HK-2 (cell line): ENCODE data around the gene MEAK7.
A peak's percentile ranks its signal among the peaks of the same experiment; 100 is the strongest.
"Not testable (repeated sequence)": the region's sequence is repeated elsewhere in the genome, so short reads cannot be mapped to it uniquely, and the experiment has no call there.

Experiments used
- DNase-seq: peaks from one replicate; pipeline ENCODE4 v3.0.0-alpha.2; 2018; ENCODE audit not compliant: unreplicated experiment

MEAK7 gene

DNA sequence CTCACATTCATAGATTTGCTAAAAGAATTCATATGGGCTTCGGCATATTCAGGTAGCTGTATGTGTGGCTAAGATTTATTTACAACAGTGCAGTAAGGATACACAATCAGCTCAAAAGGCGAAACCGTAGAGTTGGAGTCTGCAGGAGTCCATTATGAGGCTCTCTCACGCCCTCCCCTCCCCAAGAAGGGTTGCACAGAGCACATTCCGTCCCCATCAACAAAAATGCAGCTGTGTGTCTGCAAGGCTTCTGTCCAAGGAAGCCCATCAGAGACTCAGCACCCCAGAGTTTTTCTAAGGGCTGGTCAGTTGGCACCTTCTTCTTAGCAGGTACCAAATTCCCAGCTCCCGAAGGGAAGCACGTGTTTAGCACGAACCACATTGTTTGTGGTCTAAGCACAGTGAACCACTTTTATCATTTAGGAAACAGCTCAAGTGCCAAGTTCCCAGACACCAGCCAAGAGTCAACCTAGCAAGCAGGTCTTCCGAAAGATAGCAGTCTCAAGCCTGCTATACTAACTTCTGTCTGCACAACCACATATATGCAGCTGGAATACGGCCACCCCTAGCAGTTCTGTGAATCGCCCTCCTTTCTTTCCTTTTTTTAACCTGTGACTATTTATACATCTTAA, 28.5 kb upstream of the MEAK7 start:
- no peak for DNase-seq

DNA sequence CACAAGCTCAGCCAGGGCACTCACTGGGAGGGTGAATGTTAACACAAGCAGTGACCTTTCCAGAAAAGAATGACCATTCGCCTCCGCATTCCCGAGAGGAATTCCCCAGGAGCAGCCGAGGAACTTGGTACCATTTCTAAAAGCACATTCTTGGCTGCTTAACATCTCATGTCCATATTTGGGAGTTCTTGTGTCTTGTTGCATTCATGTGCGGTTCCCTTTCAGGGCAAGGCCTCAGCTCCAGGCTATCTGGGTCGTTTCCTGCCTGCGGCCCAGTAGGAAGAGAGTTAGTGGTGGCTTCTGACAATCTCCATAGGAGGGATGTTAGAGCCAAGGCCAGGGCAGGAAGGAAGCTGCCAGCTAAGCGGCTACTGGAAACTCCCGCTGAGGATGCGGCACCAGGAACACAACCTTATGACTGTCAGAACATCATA, 27.8 kb upstream of the MEAK7 start:
- DNase-seq, result peak; percentile 91

- DNase-seq, result peak; percentile 59
These were observed 27.2 kb upstream of the MEAK7 start for GRCh38 chr16:84531671-84532111.

DNA sequence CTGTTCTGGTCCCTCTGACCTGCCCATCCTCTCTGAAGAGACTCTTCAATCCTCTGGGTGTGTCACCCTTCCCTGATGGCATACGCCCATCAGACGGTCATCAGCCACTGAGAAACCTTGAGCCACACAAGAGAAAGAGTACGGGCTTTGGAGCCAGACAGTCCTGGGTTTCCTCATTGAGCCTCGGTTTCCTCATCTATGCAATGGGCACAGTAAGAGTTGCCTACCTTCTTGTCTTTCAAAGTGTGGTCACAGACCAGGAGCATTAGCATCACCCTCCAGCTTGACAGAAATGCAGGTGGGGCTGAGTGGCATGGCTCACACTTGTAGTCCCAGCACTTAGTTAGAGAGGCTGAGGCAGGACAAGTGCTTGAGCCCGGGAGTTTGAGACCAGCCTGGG, 26.1 kb upstream of the MEAK7 start:
- no peak for DNase-seq

DNA sequence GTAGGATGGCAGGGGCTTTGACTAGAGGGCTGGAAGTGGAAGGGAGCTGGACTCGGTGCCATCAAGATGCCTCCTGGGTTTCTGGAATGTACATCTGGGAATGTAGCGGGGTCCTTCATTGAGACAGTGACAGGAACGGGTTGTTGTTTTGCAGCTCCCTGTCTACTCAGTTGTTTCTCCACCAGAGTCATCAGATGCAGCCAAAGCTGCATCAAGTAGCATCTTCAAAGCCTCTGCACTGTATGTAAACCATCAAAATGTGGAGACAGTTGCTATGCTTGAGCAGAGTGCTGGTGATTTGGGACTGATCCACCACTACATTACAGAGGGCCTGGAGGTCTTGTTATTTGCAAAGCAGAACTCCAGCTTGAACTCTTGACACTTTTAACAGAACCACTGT, 25.1 kb upstream of the MEAK7 start:
- DNase-seq, result no peak

DNA sequence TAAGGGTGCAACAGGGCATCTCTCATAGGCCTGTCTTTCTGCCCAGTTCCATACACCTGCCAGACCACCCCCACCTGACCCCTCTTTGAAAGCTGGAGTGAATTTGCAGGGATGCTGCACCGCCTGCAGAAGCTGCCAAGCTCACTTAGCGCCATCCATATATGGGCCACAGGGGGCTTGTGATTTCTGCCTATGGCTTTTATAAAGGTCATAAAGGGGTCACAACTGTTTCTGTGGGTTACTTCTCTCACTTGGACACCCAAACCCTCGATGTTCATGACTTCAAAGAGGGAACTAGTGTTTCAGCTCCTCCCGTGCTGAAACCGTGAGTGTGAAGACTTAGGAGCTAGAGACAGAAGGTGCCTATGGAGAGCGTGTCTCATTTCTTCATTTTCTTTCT, 23.9 kb upstream of the MEAK7 start:
- DNase-seq, result no peak

DNA sequence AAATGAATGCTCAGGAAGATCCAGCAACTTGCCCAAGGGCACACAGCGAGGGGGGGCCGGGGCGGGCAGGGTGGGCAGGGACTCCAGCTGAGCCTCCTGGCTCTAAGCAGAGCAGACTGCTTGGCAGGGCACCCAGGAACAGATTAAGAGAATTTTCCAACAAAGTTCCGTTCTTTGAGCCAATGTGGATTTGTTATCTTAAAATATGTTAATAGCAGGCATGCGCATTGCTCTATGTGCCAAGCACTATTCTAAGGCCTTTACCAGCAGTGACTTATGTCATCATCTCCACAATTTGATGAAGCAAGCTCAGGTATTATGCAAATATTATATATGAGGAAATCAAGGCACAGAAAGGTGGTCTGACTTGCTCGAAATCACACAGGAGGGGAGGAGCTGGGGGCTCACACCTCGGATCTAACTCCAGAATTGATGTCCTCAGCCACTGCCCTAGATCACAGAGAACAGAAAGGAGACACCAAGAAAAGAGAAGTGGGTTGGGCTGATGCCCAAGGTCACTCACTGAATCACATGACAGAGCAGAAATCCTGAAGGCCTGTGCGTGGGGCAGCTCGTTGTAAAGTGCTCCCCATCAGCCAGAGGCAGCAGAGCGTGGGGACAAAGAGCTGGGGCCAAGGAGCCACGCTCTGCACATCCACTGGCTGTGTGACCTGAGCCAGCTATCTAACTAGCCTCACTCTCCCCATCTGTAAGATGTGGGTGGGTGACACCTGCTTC, 23.2 kb upstream of the MEAK7 start:
- no peak for DNase-seq

DNA sequence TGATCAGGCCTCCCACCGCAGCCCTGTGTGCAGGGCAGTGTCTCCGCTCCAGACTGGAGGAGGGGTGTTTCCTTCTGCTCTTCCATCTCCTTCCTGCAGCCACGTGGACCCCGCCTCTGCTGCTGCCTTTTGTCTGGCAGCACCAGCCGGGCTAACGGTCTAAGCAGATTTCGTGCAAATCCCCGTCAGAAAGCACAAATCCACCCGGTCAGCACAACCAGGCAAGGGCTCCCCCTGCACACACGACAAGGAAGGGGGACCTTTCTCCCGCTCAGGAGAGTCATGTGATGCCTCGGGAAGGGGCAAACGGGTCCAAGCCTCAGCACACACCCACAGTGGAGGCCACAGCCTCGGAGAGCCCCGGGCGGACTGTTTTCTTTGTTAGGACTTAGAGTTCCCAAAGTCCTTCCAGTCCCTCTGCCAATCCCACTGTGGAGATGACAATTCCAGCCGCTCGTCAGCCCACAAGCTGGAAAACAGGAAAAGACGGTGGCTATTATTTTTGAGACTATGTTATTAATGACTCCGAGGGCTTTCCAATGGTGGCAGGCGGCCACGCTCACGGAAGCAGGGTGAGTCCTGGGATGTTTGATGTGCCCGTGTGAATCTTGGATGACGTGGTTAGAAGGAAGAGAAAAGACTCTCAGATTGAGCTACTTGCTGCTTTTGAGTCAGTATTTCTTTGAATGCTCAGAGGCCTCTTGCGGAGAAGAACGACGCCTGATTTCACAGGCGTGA, 22.5 kb upstream of the MEAK7 start:
- no peak for DNase-seq

DNA sequence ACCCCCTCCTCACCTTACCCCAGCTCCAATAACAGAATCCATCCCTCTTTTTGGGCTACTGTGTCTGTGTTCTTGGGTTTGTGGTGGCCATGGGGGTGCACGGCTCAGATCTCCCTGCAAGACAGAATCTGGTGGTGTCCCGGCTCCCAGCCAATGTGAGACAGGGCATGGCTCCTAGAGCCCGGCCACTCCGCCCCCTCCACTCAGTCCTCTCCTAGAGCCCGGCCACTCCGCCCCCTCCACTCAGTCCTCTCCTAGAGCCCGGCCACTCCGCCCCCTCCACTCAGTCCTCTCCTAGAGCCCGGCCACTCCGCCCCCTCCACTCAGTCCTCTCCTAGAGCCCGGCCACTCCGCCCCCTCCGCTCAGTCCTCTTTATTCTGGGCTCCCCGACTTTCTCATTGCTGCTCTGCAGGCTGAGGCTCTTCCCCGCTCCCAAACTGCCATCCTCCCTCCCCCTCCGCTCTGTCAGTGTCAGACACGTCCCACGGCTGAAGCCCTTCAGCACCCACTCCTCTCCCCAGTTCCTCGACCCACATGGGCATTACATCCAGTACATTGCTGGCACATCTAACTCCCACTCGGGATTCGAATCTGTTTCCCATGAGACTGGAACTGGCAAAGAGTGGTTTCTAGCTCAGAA, 20.6 kb upstream of the MEAK7 start:
- DNase-seq, result not testable (repeated sequence)

DNA sequence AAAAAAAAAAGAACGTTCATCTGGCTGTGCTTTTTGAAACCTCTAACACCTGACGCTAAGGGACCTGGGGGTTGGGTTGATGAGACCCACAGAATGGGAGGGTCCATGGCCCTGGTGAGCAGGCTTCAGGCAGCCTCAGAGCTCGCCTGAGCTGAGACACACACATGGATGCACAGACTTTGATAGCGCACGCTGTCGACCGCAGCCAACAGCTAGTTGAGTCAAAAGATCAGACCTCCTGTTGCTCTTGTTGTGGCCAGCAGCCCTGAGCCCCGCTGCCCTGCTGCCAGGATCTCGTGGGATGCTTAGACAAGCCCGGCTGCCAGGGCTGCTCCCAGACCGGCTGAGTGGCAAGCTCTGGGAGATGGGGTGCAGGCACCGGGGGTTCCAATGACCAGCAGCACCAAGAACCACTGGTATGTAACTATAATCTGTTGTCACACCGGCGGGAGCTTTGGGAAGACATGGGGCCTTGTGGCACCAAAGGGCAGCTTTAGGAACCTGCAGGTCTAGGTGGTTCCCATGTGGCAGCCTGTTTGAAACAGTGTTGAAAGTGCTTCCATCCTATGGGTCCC, 20.0 kb upstream of the MEAK7 start:
- no peak for DNase-seq

DNA sequence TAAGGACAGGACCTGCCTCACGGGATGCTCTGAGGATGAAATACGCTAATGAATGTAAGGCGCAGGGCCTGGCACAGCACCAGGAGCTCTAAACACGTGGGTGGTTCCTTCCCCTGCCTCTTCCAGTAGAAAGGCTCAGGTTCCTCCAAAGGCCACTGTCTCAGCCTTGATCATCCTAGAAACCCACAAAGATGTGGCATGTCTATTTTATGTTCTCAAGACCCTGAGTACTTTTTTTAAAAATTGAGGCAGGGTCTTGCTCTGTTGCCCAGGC, 17.0 kb upstream of the MEAK7 start:
- no peak for DNase-seq

DNA sequence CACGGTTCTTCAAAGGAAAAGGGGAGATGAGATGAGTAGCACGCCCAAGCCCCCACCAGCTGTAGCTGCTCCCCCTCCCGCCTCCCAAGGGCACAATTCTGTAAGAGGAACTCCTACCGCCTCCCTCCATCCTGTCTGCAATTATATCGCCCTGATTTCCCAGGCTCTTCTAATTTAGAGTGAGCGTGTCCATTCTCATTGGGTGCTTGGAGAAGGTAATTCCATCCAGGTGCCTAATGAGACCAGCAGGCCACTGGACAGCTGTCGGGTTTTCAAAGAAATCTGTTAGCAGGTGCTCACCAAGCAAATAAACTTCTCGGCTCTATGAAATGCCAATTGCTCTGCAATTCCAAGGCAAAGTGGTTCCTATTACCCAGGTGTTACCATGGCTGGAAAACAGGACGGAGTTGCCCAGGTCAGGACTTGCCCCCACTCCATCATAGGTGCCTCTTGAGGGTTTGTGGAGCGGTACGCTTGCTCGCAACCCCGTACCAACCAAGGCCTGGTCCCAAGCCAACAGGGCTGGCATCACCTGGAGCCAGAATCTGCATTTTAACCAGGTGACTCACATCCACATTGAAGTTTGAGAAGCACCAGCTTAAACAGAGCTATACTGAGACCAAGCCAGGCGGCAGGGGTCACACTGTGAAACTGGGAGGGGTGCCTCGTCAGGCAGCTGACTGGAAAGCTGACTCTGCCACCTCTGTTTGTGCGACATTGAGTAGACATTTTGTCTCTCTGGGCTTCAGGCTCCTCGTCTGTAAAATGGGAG, 16.5 kb upstream of the MEAK7 start:
- DNase-seq, result no peak

DNA sequence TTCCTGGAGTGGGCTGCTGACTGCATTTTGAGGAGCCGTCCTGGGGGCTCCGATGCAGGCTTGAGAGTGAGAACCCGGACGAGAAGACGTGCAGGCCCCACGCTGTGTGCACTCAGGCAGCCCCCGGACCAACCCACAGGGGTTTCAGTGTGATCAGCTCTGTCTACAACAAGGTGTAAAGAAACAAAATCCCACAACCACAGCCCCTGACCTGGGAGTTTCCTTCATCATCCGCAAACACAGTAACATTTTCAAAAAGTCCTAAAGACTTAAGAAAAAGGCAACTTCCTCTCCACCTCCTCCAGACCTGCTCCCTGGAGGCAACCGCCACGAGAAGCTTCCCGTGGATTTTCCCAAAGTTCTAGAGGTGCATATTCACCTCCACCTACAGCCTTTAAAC, 15.4 kb upstream of the MEAK7 start:
- no peak for DNase-seq

- DNase-seq, result no peak
These were observed 14.4 kb upstream of the MEAK7 start for GRCh38 chr16:84518804-84519341.

- not testable (repeated sequence) for DNase-seq
These were observed 13.8 kb upstream of the MEAK7 start for GRCh38 chr16:84518220-84518619.

- DNase-seq, result no peak
These were observed 12.9 kb upstream of the MEAK7 start for GRCh38 chr16:84517366-84517765.

GRCh38 chr16:84514874-84515835, 10.7 kb upstream of the MEAK7 start:
- no peak for DNase-seq

DNA sequence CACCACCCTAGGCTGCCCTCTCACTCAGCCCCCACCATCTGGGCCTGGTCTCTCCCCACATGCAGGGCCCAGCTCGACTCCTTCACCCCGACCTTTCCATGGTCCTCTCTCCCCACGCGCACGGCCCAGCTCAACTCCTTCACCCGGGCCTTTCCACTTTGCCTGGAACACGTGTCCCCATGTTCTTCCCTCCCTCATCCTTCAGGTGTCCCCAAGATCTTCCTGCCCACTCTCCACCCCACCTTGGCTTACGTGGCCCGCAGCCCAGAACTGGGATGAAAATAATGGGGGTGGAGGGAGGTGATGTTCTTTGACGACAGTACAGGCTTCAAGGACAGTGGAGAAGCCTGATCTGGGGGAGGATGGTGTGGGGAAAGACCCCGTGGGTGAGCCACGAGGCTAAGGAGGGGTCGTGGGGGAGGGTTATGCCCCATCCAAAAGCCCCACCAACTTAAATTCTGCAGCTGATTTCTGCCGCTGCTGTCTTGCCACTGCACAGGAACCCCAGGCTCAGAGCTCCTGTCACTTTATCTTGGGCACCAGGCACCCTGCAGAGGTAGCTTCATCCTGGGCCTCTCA, 9.9 kb upstream of the MEAK7 start:
- no peak for DNase-seq

- DNase-seq, result no peak
These were observed 9.2 kb upstream of the MEAK7 start for GRCh38 chr16:84513666-84514065.

DNA sequence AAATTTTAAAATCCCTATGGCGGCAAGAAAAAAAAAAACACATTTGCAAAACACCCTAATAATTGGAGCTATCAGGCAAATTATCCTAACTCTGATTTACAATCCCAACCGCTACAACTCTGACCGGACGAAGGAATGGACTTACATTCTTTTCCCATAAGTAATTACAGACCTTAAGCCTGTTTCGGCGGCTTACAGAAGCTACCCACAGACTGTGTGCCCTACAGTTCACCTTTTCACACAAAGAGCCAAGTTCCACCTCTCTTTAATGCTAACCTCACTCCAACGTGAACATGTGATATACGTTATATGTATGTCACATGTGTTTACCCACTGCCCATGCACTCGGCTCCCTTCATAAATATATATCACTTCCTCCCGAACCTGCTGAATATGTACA, 8.7 kb upstream of the MEAK7 start:
- no peak for DNase-seq
